Activated CD4-positive, alpha-beta T cell treated with anti-CD3 and anti-CD28 coated beads, Interleukin-2, amount 10 ng/mL, durations not matched to agents 7 days and 5 days (primary cell): Measurements from ENCODE around the gene IFI30. TPM values are rescaled to one million over a fixed set of nuclear protein-coding genes. Genes with fewer than 3 reads are reported as not detected.
A peak's percentile ranks its signal among the peaks of the same experiment; 100 is the strongest.

Source experiments
- CTCF ChIA-PET: fragments of 350-600 bp; sonication (Branson Sonifier 250); formaldehyde crosslinking; loops from one replicate; lab custom pipeline; 2021; ENCODE audit warnings: antibody characterized with exemption; lab: Charles Lee
- POLR2A ChIA-PET: fragments of 350-600 bp; sonication (Branson Sonifier 250); formaldehyde crosslinking; loops from one replicate; lab custom pipeline; 2021; ENCODE audit warnings: antibody characterized with exemption; lab: Charles Lee
- DNase-seq: peaks from one replicate; pipeline ENCODE4 v3.0.0-alpha.2; 2020
- H3K27ac Mint-ChIP-seq: one replicate; pipeline ENCODE4 v1.8.0; 2021; ENCODE audit warnings: mild to moderate bottlenecking, moderate library complexity, mixed read lengths
- H3K27me3 Mint-ChIP-seq: one replicate; pipeline ENCODE4 v1.8.0; 2021; ENCODE audit warnings: mixed read lengths
- H3K36me3 Mint-ChIP-seq: one replicate; pipeline ENCODE4 v1.8.0; 2021; ENCODE audit warnings: low read depth, mixed read lengths
- H3K4me1 Mint-ChIP-seq: one replicate; pipeline ENCODE4 v1.8.0; 2021; ENCODE audit warnings: mixed read lengths
- H3K4me3 Mint-ChIP-seq: one replicate; pipeline ENCODE4 v1.8.0; 2021; ENCODE audit warnings: mild to moderate bottlenecking, moderate library complexity, mixed read lengths
- H3K9me3 Mint-ChIP-seq: one replicate; pipeline ENCODE4 v1.8.0; 2021; ENCODE audit warnings: mixed read lengths
- total RNA-seq, 2 experiments: library from RNA; stranded (reverse); gene quantifications; one replicate each; pipeline ENCODE4 v1.2.3, GENCODE V29; 2021

Gene IFI30
- total RNA-seq, 2 experiments from 2014 or later = 54.1 to 58.9 TPM

DNA sequence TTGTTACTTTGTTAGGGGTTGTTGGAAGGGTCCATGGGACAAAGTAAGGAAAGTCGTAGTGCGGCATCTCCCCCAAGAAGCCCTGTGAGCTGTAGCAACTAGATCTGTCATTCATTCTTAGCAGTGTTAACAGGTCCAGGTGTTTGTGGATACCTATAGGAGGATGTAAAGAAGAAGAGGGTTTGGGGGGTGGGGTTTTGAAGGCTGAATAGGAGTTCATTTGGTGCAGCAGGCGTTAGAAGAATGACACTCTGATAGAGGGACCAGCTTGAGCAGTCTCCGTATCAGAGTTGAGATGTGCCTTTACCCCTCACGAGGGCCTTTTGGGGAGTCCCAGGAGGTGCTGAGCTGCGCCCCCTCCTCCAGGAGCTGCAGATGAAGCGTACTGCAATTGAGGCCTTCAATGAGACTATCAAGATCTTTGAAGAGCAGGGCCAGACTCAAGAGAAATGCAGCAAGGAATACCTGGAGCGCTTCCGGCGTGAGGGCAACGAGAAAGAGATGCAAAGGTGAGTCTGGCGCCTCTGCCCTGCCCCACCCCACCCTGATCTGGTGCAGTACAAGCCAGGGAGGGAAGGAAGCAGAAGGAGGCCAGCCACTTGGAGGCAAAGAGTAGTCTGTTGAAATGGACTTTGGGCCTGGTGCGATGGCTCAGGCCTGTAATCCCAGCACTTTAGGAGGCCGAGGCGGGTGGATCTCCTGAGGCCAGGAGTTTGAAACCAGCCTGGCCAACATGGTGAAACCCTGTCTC lies 7.6 kb upstream of the IFI30 start:
- no peaks in the 10 kb centered on the region for H3K9me3 Mint-ChIP-seq

DNA sequence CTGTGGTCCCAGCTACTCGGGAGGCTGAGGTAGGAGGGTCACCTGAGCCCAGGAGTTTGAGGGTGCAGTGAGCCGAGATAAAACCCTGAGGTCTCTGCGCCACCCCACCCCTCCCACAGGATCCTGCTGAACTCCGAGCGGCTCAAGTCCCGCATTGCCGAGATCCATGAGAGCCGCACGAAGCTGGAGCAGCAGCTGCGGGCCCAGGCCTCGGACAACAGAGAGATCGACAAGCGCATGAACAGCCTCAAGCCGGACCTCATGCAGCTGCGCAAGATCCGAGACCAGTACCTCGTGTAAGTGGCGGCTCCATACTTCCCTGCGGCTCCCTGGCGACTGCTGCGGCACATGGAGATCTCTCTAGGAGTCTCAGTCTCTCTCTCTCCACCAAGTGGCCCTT lies 6.6 kb upstream of the IFI30 start:
- Mint-ChIP-seq H3K4me1 (peaks cover 5% of the 10 kb centered on the region), H3K27ac (no peak overlapping the region), H3K9me3 (no peaks in the 10 kb centered on the region), H3K36me3 (peaks cover 10% of the 10 kb centered on the region), H3K4me3 (no peak overlapping the region), H3K27me3 (no peaks in the 10 kb centered on the region)
- DNase-seq = no peak
- ChIA-PET POLR2A (interaction anchor here (0.5 kb wide), 1 partner anchor 26 kb away, joined by 3 read pairs; the partner anchor contains the start of gene MPV17L2), CTCF (interaction anchor here (1.2 to 1.7 kb wide), 3 partner anchors 56 to 80 kb away, joined by 3 to 9 read pairs (median 3); no protein-coding TSS in a partner anchor)

More for the DNA sequence above, 7.6 kb upstream of the IFI30 start:
- POLR2A ChIA-PET = no interaction called here
- DNase-seq = no peak
- Mint-ChIP-seq H3K27ac (no peak overlapping the region), H3K27me3 (no peaks in the 10 kb centered on the region), H3K4me1 (peaks cover 5% of the 10 kb centered on the region), H3K36me3 (peaks cover 10% of the 10 kb centered on the region), H3K4me3 (no peak overlapping the region)
- CTCF ChIA-PET = interaction anchor here (1.2 kb wide), 2 partner anchors 56 to 81 kb away, joined by 3 read pairs; no protein-coding TSS in a partner anchor

- DNase-seq = peak; percentile 73
- no peaks in the 10 kb centered on the region for H3K9me3 Mint-ChIP-seq
- H3K27me3 Mint-ChIP-seq = no peaks in the 10 kb centered on the region
- H3K4me1 Mint-ChIP-seq = peaks cover 11% of the 10 kb centered on the region
- peaks cover 10% of the 10 kb centered on the region for H3K36me3 Mint-ChIP-seq
- H3K27ac Mint-ChIP-seq = no peak overlapping the region
- ChIA-PET POLR2A (no interaction called here), CTCF (interaction anchor here (0.6 to 1.7 kb wide), 15 partner anchors 8 to 473 kb away, joined by 3 to 13 read pairs (median 3); partner anchors contain the start of gene IL12RB1)
- no peak overlapping the region for H3K4me3 Mint-ChIP-seq
Measured at GRCh38 chr19:18167975-18168645, 5.5 kb upstream of the IFI30 start.

GRCh38 chr19:18168673-18169381 lies 4.8 kb upstream of the IFI30 start:
- Mint-ChIP-seq H3K4me3 (no peak overlapping the region), H3K4me1 (peaks cover 15% of the 10 kb centered on the region), H3K27ac (no peak overlapping the region), H3K9me3 (no peaks in the 10 kb centered on the region), H3K36me3 (peaks cover 8% of the 10 kb centered on the region), H3K27me3 (no peaks in the 10 kb centered on the region)
- ChIA-PET POLR2A (no interaction called here), CTCF (interaction anchor here (0.6 to 1.7 kb wide), 8 partner anchors 14 to 472 kb away, joined by 3 to 13 read pairs (median 4); partner anchors contain the start of gene IL12RB1)
- no peak for DNase-seq

GRCh38 chr19:18170714-18171255 lies 2.8 kb upstream of the IFI30 start:
- H3K27me3 Mint-ChIP-seq = no peaks in the 10 kb centered on the region
- peaks cover 13% of the 10 kb centered on the region for H3K36me3 Mint-ChIP-seq
- CTCF ChIA-PET = interaction anchor here (1.0 to 1.5 kb wide), 3 partner anchors 10 to 109 kb away, joined by 3 to 4 read pairs (median 3); partner anchors contain the start of gene PIK3R2
- H3K4me3 Mint-ChIP-seq = no peak overlapping the region
- no peak for DNase-seq
- H3K9me3 Mint-ChIP-seq = no peaks in the 10 kb centered on the region
- peaks cover 33% of the 10 kb centered on the region for H3K4me1 Mint-ChIP-seq
- H3K27ac Mint-ChIP-seq = peak overlapping the region; percentile 41
- POLR2A ChIA-PET = no interaction called here

- Mint-ChIP-seq H3K4me3 (no peak overlapping the region), H3K9me3 (no peaks in the 10 kb centered on the region), H3K36me3 (peaks cover 18% of the 10 kb centered on the region), H3K27ac (peak overlapping the region; percentile 70), H3K4me1 (peaks cover 33% of the 10 kb centered on the region), H3K27me3 (no peaks in the 10 kb centered on the region)
- DNase-seq = no peak
- ChIA-PET POLR2A (no interaction called here), CTCF (interaction anchor here (0.8 kb wide), 1 partner anchor 108 kb away, joined by 3 read pairs; no protein-coding TSS in a partner anchor)
Measured at GRCh38 chr19:18171605-18172327, 1.8 kb upstream of the IFI30 start.

GRCh38 chr19:18172331-18173053 lies 1.1 kb upstream of the IFI30 start:
- H3K9me3 Mint-ChIP-seq = no peaks in the 10 kb centered on the region
- peaks cover 33% of the 10 kb centered on the region for H3K4me1 Mint-ChIP-seq
- ChIA-PET POLR2A (no interaction called here), CTCF (interaction anchor here (0.8 to 0.9 kb wide), 2 partner anchors 12 to 109 kb away, joined by 3 read pairs; no protein-coding TSS in a partner anchor)
- no peaks in the 10 kb centered on the region for H3K27me3 Mint-ChIP-seq
- H3K36me3 Mint-ChIP-seq = peaks cover 21% of the 10 kb centered on the region
- peak overlapping the region; percentile 56 for H3K4me3 Mint-ChIP-seq
- peak overlapping the region; percentile 31 for H3K27ac Mint-ChIP-seq
- no peak for DNase-seq

DNA sequence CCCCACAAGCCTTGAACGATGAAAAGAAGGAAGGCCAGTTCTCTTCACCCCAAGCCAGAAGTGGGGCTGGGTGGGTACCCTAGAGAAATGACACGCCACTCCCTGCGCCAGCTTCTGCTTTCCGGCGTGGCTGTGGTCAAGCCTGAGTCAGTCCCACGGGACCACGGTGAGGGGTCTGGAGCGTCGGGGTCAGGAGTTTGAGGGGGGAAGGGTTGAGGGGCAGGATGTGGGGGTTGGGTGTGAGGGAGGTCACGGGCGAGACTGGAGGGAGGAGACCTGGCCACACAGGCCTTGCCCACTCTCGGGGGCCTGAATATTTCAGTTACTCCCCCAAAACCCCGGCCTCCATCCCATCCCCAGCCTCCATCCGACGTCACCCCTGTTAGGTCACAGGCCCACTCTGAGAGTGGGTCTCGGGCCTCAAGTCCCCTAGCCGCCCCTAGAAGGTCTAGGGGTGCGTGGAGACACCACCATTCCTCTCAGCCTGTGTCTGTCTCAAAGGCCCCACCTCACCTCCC lies 500 bp upstream of the IFI30 start:
- H3K4me3 Mint-ChIP-seq = peak overlapping the region; percentile 88
- ChIA-PET CTCF (interaction anchor here (0.9 kb wide), 1 partner anchor 11 kb away, joined by 3 read pairs; no protein-coding TSS in a partner anchor), POLR2A (no interaction called here)
- peaks cover 31% of the 10 kb centered on the region for H3K4me1 Mint-ChIP-seq
- no peaks in the 10 kb centered on the region for H3K27me3 Mint-ChIP-seq
- peak overlapping the region; percentile 86 for H3K27ac Mint-ChIP-seq
- H3K36me3 Mint-ChIP-seq = peaks cover 22% of the 10 kb centered on the region
- no peaks in the 10 kb centered on the region for H3K9me3 Mint-ChIP-seq
- DNase-seq = no peak

DNA sequence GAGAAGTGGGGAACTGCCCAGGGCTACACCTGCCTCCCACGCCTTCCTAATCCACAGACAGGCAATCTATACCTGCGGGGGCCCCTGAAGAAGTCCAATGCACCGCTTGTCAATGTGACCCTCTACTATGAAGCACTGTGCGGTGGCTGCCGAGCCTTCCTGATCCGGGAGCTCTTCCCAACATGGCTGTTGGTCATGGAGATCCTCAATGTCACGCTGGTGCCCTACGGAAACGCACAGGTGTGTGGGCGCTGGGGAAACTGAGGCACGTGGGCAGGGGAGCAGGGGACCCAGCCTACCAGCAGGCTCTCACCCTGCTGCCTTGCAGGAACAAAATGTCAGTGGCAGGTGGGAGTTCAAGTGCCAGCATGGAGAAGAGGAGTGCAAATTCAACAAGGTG lies 1.4 kb downstream of the IFI30 start:
- H3K27me3 Mint-ChIP-seq = no peaks in the 10 kb centered on the region
- H3K9me3 Mint-ChIP-seq = no peaks in the 10 kb centered on the region
- ChIA-PET CTCF (interaction anchor here (0.7 to 2.1 kb wide), 6 partner anchors 9 to 168 kb away, joined by 3 to 6 read pairs (median 4); partner anchors contain the start of gene MPV17L2), POLR2A (no interaction called here)
- peaks cover 23% of the 10 kb centered on the region for H3K36me3 Mint-ChIP-seq
- H3K4me3 Mint-ChIP-seq = peak overlapping the region; percentile 88
- DNase-seq = no peak
- H3K27ac Mint-ChIP-seq = peak overlapping the region; percentile 60
- peaks cover 28% of the 10 kb centered on the region for H3K4me1 Mint-ChIP-seq

DNA sequence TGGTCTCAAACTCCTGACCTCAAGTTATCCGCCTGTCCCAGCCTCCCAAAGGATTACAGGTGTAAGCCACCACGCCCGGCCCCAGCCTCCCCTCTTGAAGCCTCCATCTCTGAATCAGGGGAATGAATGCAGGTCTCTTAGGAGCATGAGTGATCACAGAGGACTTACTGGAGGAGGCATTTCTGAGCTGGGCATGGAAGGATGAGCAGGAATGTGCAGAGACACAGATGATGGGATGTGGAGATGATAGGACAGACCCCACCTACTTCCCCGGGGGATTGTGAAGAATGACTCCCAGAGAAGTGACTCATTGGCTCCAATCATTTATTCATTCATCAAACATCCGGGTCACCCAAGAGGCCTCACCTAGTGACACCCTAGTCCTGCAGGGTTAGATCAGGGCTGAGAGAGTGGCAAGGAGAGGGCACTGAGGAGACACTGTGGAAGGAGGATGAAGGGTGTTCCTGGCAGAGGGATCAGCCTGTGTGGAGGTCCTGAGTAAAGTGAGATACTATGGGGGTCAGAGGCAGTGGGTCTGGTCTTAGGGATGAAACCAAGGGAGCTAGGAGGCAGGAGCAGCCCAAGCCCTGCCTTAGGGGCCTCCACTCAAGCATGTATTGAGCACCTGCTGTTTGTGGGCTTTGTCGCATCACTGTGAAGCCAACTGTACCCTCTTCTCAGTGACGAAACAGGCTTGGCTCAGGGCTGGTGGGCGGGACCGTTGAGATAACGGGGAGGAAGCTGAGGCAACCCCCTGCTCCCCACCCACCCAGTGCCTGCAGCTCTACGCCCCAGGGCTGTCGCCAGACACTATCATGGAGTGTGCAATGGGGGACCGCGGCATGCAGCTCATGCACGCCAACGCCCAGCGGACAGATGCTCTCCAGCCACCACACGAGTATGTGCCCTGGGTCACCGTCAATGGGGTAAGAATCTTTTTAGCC lies 3.0 kb downstream of the IFI30 start:
- Mint-ChIP-seq H3K4me3 (peak overlapping the region; percentile 19), H3K9me3 (no peaks in the 10 kb centered on the region), H3K36me3 (peaks cover 23% of the 10 kb centered on the region), H3K4me1 (peaks cover 31% of the 10 kb centered on the region), H3K27ac (no peak overlapping the region), H3K27me3 (no peaks in the 10 kb centered on the region)
- DNase-seq = no peak
- POLR2A ChIA-PET = no interaction called here
- CTCF ChIA-PET = interaction anchor here (0.8 to 2.1 kb wide), 6 partner anchors 7 to 153 kb away, joined by 3 to 8 read pairs (median 4); no protein-coding TSS in a partner anchor
